Esophagus muscularis mucosa (tissue), 4 donors: ENCODE data around the gene MBD3L2. TPM values are rescaled to one million over a fixed set of nuclear protein-coding genes. Genes with fewer than 3 reads are reported as not detected.

Experiments used
- DNase-seq: peaks from one replicate; pipeline ENCODE4 v3.0.0-alpha.2; 2017; ENCODE audit errors: extremely low spot score
- H3K27ac ChIP-seq, 4 donors: fragments of 200-600 bp; sonication (generic); replicated peaks in 1 of 4; 1 replicate in 3 of 4; 2 replicates in 1 of 4; pipeline ENCODE4 v1.5.1; 2016 to 2019; ENCODE audit warnings: mild to moderate bottlenecking in 1 of 4
- H3K27me3 ChIP-seq, 4 donors: fragments of 200-600 bp; sonication (generic); one replicate each; pipeline versions ENCODE4 v1.5.1 to v1.6.0; 2016 to 2019
- H3K36me3 ChIP-seq, 4 donors: fragments of 200-600 bp; sonication (generic); one replicate each; pipeline ENCODE4 v1.5.1; 2016 to 2019
- H3K4me1 ChIP-seq, 4 donors: fragments of 200-600 bp; sonication (generic); one replicate each; pipeline ENCODE4 v1.5.1; 2016 to 2019
- H3K4me3 ChIP-seq, 4 donors: fragments of 200-600 bp; sonication (generic); 1 replicate in 2 of 4; 2 replicates in 2 of 4; pipeline ENCODE4 v1.5.1; 2016 to 2019; ENCODE audit warnings: mild to moderate bottlenecking in 4 of 4, moderate library complexity in 1 of 4
- H3K9me3 ChIP-seq, 4 donors: fragments of 200-600 bp; sonication (generic); 1 replicate in 3 of 4; 2 replicates in 1 of 4; pipeline ENCODE4 v1.5.1; 2016 to 2019
- CTCF ChIP-seq, 3 experiments: fragments of 200-600 bp in 2 of 3; fragments of 450-650 bp in 1 of 3; sonication (generic) in 2 of 3; IDR thresholded peaks; one replicate each; pipeline ENCODE4 v1.5.1; 2017 to 2019; ENCODE audit warnings: antibody characterized with exemption in 3 of 3, mild to moderate bottlenecking in 2 of 3, moderate library complexity in 1 of 3
- EP300 ChIP-seq: sonication (generic); formaldehyde crosslinking; IDR thresholded peaks from one replicate; pipeline ENCODE4 v1.6.1; 2017; ENCODE audit warnings: antibody characterized with exemption
- POLR2A ChIP-seq: fragments of 450-650 bp; IDR thresholded peaks from one replicate; pipeline ENCODE4 v1.6.1; 2017; ENCODE audit warnings: antibody characterized with exemption, moderate library complexity, mild to moderate bottlenecking, low read depth
- POLR2AphosphoS5 ChIP-seq, 2 donors: sonication (generic); formaldehyde crosslinking; IDR thresholded peaks; one replicate each; pipeline ENCODE4 v1.6.1; 2017; ENCODE audit warnings: antibody characterized with exemption in 2 of 2
- WGBS: methylation state at CpG from one replicate; pipeline ENCODE4 v1.1.5; 2018; 5-methylcytosine and 5-hydroxymethylcytosine counted together
- intact Hi-C: fragments of 100-400 bp; cut with DNase I; formaldehyde crosslinking; loops from one replicate; pipeline ENCODE4 v1.15.1; 2023
- total RNA-seq, 4 donors: library from RNA; depleted of rRNA; stranded (reverse); fragments of >200 nt; gene quantifications; one replicate each; pipeline versions ENCODE4 v1.1.0 to v1.2.1, GENCODE V29; 2016

MBD3L2 gene
- total RNA-seq, 4 donors from 2014 or later: not detected

DNA sequence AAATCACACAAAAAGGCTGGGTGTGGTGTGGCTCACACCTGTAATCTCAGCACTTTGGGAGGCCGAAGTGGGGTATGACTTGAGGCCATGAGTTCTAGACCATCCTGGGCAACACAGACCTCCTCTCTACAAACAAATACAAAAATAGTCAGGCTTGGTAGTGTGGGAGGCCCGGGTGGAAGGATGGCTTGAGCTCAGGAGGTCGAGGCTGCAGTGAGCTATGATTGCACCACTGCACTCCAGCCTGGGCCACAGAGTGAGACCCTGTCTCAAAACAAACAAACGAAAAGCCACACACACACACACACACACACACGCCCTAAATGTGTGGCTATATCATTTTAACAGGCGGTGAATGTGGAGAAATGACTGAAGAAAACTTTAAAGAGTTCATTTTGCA, 19.5 kb downstream of the MBD3L2 start:
- intact Hi-C loops: loop anchor here (10.0 kb wide), 1 partner anchor 324 kb away; no protein-coding TSS in a partner anchor

DNA sequence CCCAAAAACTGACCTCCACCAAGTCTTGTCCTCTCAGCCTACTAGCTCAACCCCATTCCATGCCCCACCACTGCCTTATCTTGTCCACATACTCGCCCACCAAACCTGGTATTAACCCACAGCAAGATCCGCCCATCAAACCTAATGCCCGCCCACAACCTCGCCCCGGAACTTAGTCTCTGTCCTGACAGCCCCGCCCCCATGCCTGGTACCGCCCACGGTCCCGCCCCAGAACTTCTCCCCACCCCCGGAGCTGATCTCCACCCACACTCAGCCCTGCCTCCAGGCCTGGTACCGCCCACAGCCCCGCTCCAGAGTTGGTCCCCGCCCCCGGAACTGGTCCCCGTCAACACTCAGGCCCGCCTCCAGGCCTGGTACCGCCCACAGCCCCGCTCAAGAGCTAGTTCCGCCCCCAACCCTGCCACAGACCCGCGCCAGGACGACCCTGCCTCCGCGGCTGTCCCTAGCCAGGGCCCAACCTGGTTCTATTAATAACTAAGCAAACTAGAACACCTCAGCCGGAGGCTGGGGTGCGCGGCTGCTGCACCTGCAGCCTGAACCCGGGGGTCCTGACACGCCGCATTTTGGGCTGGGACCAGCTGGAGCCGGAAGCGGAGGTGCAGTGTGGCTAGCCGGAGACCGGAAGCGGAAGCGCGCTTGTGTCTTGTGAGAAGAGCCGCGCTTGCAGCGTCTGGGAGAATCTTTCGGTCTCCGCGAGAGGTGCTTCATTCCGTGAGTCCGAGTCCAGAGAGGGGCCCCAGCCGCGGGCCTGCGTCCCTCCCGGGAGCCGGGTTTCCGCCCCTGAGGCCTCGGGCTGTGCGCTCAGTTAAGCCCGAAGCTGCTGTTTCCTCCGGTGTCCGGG, 20.2 kb downstream of the MBD3L2 start, which contains the start of gene ZNF557:
ZNF557 (plus strand) TSS at position 662 of the 862 bp plus-strand sequence. CDS start 5,372 bp downstream, outside the sequence.
- H3K9me3 ChIP-seq: no peaks in the 10 kb centered on the region
- intact Hi-C loops: loop anchor here (10.0 kb wide), 1 partner anchor 324 kb away; no protein-coding TSS in a partner anchor
- H3K36me3 ChIP-seq: peaks cover 32 to 38% (median 36%) of the 10 kb centered on the region in 4 donors
- peak within 1 kb of the TSS; percentile 80 to 85 (median 82) for H3K27ac ChIP-seq
- peak; percentile 99 for DNase-seq
- H3K4me3 ChIP-seq: peak within 1 kb of the TSS; percentile 81 to 96 (median 90)
- no peaks in the 10 kb centered on the region for H3K27me3 ChIP-seq
- no peak for TF ChIP-seq EP300
- TF ChIP-seq POLR2A: no peak
- TF ChIP-seq CTCF (IDR thresholded peaks at IDR 0.05): no peak
- TF ChIP-seq POLR2AphosphoS5 (IDR thresholded peaks at IDR 0.05): peak; percentile 78 to 80
- WGBS: 6% methylated on average over 10 of the region's 56 CpGs
- peaks cover 11 to 22% (median 14%) of the 10 kb centered on the region in 4 donors for H3K4me1 ChIP-seq

More for the DNA sequence above, 19.5 kb downstream of the MBD3L2 start:
- 88% methylated on average over 6 of the region's 6 CpGs for WGBS
- H3K27ac ChIP-seq: peak overlapping the region; percentile 51 to 85 (median 81)
- H3K27me3 ChIP-seq: no peaks in the 10 kb centered on the region
- H3K36me3 ChIP-seq: peaks cover 25 to 31% (median 29%) of the 10 kb centered on the region in 4 donors
- peak overlapping the region; percentile 81 to 96 (median 90) for H3K4me3 ChIP-seq
- DNase-seq: no peak
- TF ChIP-seq POLR2AphosphoS5 (IDR thresholded peaks at IDR 0.05): no peak
- no peak for TF ChIP-seq POLR2A
- TF ChIP-seq CTCF (IDR thresholded peaks at IDR 0.05): no peak
- TF ChIP-seq EP300: no peak
- no peaks in the 10 kb centered on the region for H3K9me3 ChIP-seq
- H3K4me1 ChIP-seq: peaks cover 11 to 22% (median 14%) of the 10 kb centered on the region in 4 donors

DNA sequence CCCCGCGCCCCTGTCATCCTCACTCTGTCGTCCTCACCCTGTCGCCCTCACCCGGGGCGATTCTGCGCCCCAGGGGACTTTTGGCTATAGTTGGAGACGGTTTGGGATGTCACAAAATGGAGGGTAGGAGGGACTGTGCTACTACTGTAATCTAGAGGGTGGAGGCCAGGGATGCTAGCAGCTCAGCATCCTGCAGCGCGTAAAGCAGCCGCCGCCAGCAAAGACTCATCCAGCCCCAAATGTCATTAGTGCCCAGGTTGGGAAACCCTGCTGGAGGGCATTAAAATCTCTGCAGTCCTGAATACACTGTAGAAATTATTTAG, 20.7 kb downstream of the MBD3L2 start:
- TF ChIP-seq EP300 (no peak), POLR2AphosphoS5 (IDR thresholded peaks at IDR 0.05) (no peak)
- intact Hi-C loops: loop anchor here (10.0 kb wide), 1 partner anchor 325 kb away; no protein-coding TSS in a partner anchor
- H3K27me3 ChIP-seq: no peaks in the 10 kb centered on the region
- peaks cover 38 to 43% (median 42%) of the 10 kb centered on the region in 4 donors for H3K36me3 ChIP-seq
- peaks cover 0 to 3% (median under 1%) of the 10 kb centered on the region in 4 donors for H3K9me3 ChIP-seq
- WGBS: 4% methylated on average over 5 of the region's 12 CpGs
- peak overlapping the region; percentile 80 to 85 (median 82) for H3K27ac ChIP-seq
- peaks cover 11 to 22% (median 14%) of the 10 kb centered on the region in 4 donors for H3K4me1 ChIP-seq
- DNase-seq: no peak
- peak overlapping the region; percentile 81 to 96 (median 90) for H3K4me3 ChIP-seq

GRCh38 chr19:7072541-7072940, 23.4 kb downstream of the MBD3L2 start:
- TF ChIP-seq EP300: no peak
- no peak for TF ChIP-seq CTCF (IDR thresholded peaks at IDR 0.05)
- no peak for TF ChIP-seq POLR2AphosphoS5 (IDR thresholded peaks at IDR 0.05)
- TF ChIP-seq POLR2A: no peak

GRCh38 chr19:7074705-7075282, 25.7 kb downstream of the MBD3L2 start:
- Histone ChIP-seq H3K27me3 (no peaks in the 10 kb centered on the region), H3K9me3 (peaks cover 15 to 52% (median 39%) of the 10 kb centered on the region in 4 donors), H3K4me1 (peaks cover 10 to 16% (median 12%) of the 10 kb centered on the region in 4 donors), H3K36me3 (peaks cover 87 to 93% (median 91%) of the 10 kb centered on the region in 4 donors), H3K27ac (no peak overlapping the region), H3K4me3 (no peak overlapping the region)
- WGBS: 96% methylated on average over 24 of the region's 29 CpGs
- intact Hi-C loops: no loop called here
- no peak for DNase-seq
- no peak for TF ChIP-seq POLR2A
- no peak for TF ChIP-seq CTCF (IDR thresholded peaks at IDR 0.05)
- TF ChIP-seq EP300: no peak
- no peak for TF ChIP-seq POLR2AphosphoS5 (IDR thresholded peaks at IDR 0.05)

More at GRCh38 chr19:7072541-7072940, 23.4 kb downstream of the MBD3L2 start:
- no peak overlapping the region for H3K4me3 ChIP-seq
- peaks cover under 1 to 30% (median 16%) of the 10 kb centered on the region in 4 donors for H3K9me3 ChIP-seq
- no peak overlapping the region for H3K27ac ChIP-seq
- H3K27me3 ChIP-seq: no peaks in the 10 kb centered on the region
- 96% methylated on average over 6 of the region's 6 CpGs for WGBS
- H3K36me3 ChIP-seq: peaks cover 65 to 70% (median 68%) of the 10 kb centered on the region in 4 donors
- intact Hi-C loops: no loop called here
- DNase-seq: no peak
- H3K4me1 ChIP-seq: peaks cover 11 to 22% (median 14%) of the 10 kb centered on the region in 4 donors
